ENCODE results near the gene TMEM205.
A peak's percentile ranks its signal among the peaks of the same experiment; 100 is the strongest.
"Not testable (repeated sequence)": the region's sequence is repeated elsewhere in the genome, so short reads cannot be mapped to it uniquely, and the experiment has no call there.

Gene TMEM205

GRCh38 chr19:11338569-11339253 lies 7.4 kb downstream of the TMEM205 start:
- no peak for DNase-seq

GRCh38 chr19:11338121-11338520 lies 7.9 kb downstream of the TMEM205 start:
- DNase-seq = no peak

GRCh38 chr19:11337080-11337479 lies 9.0 kb downstream of the TMEM205 start:
- no peak for DNase-seq

GRCh38 chr19:11335449-11336146 lies 10.5 kb downstream of the TMEM205 start:
- no peak for DNase-seq

GRCh38 chr19:11333838-11334237 lies 12.2 kb downstream of the TMEM205 start:
- not testable (repeated sequence) for DNase-seq

GRCh38 chr19:11332822-11333221 lies 13.2 kb downstream of the TMEM205 start:
- DNase-seq = no peak

GRCh38 chr19:11331502-11331901 lies 14.6 kb downstream of the TMEM205 start:
- DNase-seq = no peak

- no peak for DNase-seq
These were observed 15.9 kb downstream of the TMEM205 start for GRCh38 chr19:11330127-11330526.

- no peak for DNase-seq
These were observed 20.5 kb downstream of the TMEM205 start for GRCh38 chr19:11325544-11325943.

- no peak for DNase-seq
These were observed 21.2 kb downstream of the TMEM205 start for GRCh38 chr19:11324748-11325389.

GRCh38 chr19:11324079-11324661 lies 21.9 kb downstream of the TMEM205 start:
- peak; percentile 73 for DNase-seq

GRCh38 chr19:11323601-11324078 lies 22.4 kb downstream of the TMEM205 start:
- no peak for DNase-seq

- no peak for DNase-seq
These were observed 23.6 kb downstream of the TMEM205 start for GRCh38 chr19:11322269-11323024.

- no peak for DNase-seq
These were observed 24.6 kb downstream of the TMEM205 start for GRCh38 chr19:11321191-11322126.

GRCh38 chr19:11320278-11320995 lies 25.6 kb downstream of the TMEM205 start:
- not testable (repeated sequence) for DNase-seq

- no peak for DNase-seq
These were observed 39.7 kb downstream of the TMEM205 start for GRCh38 chr19:11306337-11306736.

GRCh38 chr19:11304936-11305335 lies 41.1 kb downstream of the TMEM205 start:
- DNase-seq = no peak

GRCh38 chr19:11300811-11301120 lies 45.3 kb downstream of the TMEM205 start:
- DNase-seq = no peak

- DNase-seq = no peak
These were observed 45.9 kb downstream of the TMEM205 start for GRCh38 chr19:11299946-11300810.

GRCh38 chr19:11296264-11296663 lies 49.8 kb downstream of the TMEM205 start:
- DNase-seq = no peak
